Measurements from ENCODE around the gene PEBP1.

The PEBP1 gene

GRCh38 chr12:118193958-118194357, 58.0 kb downstream of the PEBP1 start:
- H3K27me3 ChIP-seq (ENCODE audit: insufficient read depth, low read length): no peaks in the 10 kb centered on the region
- H3K4me3 ChIP-seq (ENCODE audit: low read depth, low read length): no peak overlapping the region
- no peak overlapping the region for H3K27ac ChIP-seq (ENCODE audit: low read depth, low read length)
- H3K4me1 ChIP-seq (ENCODE audit: control insufficient read depth, insufficient read depth, low read length, unreplicated experiment): peaks cover 1% of the 10 kb centered on the region
- no peaks in the 10 kb centered on the region for H3K79me2 ChIP-seq (ENCODE audit: control insufficient read depth, insufficient read depth, low read length, unreplicated experiment)
- no peak overlapping the region for H2AFZ ChIP-seq (ENCODE audit: low read length, unreplicated experiment)
- peaks cover under 1% of the 10 kb centered on the region; the same call in 1 of the 2 replicates for H3K36me3 ChIP-seq (ENCODE audit: insufficient read depth, low read length)

All from ACC112 (cell line).